NCI-H2107 (cell line): Measurements from ENCODE around the gene FARP2.

Experiments
- DNase-seq: peaks from one replicate; lab custom pipeline; 2025; lab: John Stamatoyannopoulos, UW

FARP2 gene

DNA sequence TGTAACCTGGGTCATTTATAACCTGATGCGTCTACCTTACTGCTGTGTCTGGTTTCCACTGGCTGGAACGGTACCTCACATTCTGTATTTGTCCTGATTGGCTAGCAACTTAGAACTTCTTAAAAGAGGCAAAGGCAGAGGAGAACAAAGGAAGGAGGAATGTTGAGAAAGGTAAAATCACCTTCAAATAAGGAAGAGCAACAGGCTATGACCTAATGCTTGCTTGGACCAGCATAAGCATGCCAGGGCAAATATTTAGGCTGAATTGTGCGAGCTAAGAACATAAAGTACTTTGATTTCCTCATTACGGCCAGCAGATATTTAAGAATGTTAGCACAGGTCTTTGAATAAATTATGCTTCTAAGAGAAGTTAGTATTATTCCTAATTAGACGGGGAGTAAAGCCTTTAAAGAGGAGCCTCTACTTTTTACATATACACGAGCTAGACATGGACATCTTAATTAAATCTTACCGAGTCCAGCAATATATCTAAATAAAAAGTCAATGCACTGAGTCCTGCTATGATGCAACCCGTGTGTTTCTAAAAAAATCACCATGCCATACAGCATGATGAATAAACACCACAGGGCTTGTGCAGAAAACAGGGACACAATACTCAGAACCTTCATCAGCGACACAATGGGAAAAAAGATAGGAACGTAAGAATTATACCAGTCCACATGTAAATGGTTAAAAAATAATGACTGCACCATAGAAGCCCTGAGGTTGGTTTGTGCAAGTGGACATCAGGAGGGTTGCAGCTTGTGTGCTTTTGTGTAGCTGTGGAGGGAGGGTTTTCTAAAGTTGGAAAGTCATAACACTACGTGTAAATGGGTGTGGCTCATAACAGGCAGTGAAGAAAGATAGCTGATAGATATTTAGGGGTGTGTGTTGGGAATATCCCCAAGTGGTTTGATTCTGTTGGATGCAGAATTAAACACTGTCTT lies 26.1 kb upstream of the FARP2 start:
- DNase-seq = no peak

DNA sequence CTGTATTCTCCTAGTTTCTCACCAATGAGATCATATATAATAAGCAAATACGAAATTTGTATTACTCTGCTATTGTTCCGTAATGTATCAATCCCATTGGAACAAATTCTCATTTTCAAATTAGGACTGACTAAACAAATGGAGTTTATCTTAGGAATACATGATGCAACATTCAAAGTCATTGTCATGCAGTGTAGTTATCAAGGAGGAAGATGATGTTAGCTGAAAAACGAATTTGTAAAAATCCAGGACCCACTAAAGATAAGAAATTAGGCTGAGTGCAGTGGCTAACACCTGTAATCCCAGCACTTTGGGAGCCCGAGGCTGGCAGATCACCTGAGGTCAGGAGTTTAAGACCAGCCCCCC lies 25.5 kb upstream of the FARP2 start:
- no peak for DNase-seq

DNA sequence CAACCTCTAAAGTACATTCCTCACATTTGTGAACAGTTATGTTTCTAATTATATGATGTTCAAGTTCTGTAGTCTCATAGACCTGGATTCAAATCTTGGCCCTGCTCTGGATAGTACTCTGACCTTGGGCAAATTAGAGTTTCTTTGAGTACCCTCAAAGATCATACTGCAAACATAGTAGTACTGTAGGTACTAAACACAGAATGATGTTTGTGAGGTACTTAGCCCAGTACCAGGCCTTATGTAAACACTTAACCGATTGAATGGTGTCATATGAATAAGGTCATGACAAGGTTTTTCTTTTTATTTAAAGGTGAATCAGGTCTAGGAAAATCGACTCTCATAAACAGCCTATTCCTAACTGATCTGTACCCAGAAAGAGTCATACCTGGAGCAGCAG lies 21.3 kb upstream of the FARP2 start:
- no peak for DNase-seq

DNA sequence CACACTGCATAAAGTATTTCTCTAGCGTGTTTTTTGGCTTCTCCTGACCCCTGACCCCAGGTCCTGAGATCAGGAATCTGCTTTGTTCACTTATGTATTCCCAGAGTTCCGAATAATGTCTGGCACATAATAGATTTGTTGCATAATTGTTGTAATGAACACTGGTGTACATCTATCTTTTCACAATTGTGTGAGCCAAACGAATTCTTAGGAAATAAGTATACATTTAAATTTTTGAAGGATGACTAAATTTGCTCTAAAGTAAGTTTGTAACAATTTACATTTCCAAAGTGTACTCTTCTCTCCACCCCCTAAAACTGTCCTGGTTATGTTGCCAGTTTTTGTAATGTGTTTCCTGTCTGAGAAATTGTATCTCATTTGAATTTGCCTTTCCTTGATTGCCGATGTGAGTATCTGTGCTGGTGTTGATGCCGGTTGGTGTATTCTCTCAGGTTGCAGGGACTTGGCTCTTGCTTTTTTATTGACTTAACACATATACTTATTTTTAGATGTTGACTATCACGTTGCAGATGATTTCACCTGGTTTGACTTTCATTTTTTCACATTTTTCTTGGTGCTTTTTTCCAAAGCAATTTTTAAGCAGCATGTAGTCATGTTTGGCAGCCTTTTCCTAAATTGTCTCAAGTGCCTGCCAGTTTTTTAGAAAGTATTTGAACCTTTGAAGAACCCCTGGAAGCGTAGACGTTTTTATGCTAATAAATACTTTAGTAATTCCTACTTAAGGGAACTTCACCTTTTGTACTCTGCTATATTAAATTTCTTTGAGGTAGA lies 16.1 kb upstream of the FARP2 start:
- no peak for DNase-seq

DNA sequence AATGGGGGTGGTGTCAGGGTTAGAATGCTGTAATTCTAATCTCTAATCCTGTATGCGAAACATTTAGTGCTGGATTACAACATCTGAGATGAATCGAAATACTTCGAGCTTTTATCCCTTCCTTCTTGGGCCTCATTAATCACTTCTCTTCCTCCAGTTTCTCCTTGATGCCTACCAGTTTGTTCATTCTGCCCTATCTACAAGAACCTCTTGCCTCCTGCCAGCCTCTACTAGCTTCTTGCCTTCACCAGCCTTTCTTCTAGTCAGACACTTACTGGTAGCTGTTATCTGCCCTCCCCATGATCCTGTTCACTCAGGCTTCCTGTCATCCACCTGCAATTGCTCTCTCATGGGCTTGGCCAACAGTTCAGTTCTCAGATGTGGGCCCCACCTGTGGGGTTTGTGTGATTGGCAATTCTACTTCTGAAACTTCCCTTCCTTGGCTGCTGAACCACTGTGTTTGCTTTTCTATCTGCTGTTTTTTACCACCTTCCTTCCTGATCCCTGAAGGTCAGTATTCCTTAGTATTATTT lies 15.4 kb upstream of the FARP2 start:
- DNase-seq = no peak

DNA sequence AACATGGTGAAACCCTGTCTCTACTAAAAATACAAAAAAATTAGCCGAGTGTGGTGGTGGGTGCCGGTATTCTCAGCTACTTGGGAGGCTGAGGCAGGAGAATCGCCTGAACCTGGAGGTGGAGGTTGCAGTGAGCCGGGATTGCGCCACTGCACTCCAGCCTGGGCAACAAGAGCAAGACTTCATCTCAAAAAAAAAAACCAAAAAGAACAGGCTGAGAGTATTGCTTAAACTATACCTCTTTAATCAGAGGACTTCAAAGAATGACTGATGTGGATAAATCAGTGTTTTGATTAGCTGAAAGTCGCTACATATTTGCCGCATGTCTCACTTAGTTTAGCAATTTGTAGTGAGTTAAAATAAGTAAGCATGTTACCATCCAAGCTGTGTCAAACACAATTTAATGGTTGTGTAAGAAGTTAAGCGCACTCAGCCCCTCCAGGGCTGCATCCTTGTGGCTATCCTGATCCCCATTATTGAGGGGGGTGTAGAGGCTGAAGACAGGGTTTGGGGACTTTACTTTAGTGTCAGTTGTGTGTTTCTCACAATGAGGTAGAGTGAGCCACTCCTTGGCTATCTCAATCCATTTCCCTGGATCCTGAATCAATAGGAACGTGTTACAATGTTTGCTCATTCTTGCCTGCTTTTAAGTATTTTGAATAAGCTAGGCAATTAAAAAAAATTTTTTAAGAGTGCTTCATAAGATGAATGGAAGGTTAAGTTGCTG lies 11.0 kb upstream of the FARP2 start:
- DNase-seq = no peak

DNA sequence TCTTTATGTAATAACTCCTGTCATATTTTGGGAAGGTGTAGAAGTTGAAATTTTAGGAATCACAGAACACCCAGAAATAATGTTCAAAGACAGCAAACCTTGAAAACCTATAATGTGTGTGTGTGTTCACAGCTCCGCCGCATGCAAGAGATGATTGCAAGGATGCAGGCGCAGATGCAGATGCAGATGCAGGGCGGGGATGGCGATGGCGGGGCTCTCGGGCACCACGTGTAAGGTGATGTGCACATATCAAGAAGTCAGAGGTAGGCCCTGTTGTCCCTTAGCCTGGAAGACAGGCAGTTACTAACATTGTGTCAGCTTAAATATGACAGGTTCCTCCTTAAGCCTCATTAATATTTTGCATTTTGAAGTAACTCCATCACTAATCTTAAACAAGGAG lies 6.1 kb upstream of the FARP2 start:
- no peak for DNase-seq

DNA sequence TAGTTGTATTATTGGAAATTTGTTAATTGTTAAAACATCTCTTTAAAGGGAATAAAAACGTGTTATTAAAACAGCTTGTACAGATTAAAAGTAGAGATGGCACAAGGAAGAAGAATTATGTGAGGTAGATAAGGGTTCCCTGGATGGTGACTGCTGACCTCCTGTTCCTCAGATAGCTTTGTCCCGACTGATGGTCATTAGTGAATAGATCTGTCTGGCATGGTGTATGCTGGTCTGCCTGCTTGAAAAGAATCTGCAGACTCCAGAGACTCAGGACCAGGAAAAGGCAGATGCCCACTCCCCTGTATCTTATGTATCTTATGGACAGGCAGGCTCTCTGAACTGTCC lies 5.6 kb upstream of the FARP2 start:
- DNase-seq = no peak

DNA sequence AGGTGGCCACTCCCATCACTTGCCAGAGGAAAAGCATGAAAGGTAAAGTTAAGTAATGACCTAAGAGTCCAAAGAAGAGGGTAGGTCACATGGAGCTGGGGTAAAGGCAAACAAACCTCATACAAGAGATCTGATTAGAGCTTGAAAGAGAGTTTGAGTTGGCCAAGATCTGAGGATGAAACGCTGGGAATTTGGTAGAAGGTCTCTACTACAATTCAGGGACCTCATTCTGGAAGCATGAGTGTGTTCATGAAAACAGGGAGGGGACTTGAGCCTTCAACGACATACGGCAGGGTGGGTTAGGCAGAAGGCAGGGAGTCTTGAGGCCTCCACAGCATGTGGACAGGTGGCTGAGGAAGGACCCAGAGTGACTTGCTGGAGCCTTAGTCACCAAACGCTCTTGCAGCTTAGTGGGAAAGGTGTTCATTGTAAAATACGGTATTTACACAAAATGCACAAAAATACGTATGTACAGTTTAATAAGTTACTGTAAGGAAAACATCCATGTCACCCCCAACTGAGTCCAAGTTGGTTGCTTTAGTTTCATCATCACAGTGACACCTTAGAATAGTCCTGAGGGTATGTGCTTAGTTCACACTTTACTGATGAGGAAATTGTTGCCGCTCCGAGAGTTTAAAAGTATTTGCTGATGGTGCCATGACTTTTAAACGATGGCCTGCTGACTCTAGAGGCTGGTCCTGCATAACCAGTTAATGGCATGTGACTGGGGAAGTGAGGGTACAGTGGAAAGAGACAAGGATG lies 5.0 kb upstream of the FARP2 start:
- DNase-seq = no peak

DNA sequence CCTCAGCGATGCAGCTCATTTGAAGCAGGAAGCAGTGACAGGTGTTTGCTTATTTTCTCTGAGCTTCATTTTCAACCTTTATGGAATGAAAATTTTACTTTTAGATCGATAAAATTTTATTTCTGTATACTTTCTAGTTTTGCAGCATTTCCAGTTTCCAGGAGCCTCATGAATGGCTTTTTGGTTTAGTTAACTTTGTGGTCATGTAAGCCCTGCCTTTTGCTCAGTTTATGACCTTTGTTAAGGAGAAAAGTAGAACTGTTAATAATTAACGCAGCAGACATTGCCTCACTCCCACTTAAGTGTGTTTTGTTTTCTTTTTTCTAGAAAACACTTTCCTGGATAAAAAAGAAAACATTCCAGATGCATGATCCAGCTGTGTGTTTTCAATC lies 4.4 kb upstream of the FARP2 start:
- DNase-seq = no peak

DNA sequence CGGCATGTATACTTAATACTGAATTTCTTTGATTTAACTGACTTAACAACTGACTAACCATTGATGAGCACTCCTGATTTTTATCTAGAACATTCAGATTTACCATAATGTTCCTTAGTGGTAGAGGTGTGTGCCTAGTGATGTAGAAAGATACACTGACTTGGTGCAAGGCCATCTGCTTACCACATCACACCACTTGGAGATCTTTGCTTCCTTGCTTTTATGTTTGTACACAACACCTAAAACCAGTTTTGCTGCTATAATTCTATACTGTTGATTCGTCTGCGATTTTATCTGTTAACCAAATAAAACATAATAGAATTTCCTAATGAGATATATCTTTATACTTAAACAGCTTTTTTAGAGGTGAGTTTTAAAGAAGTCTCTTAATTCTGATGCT lies 3.9 kb upstream of the FARP2 start:
- no peak for DNase-seq

DNA sequence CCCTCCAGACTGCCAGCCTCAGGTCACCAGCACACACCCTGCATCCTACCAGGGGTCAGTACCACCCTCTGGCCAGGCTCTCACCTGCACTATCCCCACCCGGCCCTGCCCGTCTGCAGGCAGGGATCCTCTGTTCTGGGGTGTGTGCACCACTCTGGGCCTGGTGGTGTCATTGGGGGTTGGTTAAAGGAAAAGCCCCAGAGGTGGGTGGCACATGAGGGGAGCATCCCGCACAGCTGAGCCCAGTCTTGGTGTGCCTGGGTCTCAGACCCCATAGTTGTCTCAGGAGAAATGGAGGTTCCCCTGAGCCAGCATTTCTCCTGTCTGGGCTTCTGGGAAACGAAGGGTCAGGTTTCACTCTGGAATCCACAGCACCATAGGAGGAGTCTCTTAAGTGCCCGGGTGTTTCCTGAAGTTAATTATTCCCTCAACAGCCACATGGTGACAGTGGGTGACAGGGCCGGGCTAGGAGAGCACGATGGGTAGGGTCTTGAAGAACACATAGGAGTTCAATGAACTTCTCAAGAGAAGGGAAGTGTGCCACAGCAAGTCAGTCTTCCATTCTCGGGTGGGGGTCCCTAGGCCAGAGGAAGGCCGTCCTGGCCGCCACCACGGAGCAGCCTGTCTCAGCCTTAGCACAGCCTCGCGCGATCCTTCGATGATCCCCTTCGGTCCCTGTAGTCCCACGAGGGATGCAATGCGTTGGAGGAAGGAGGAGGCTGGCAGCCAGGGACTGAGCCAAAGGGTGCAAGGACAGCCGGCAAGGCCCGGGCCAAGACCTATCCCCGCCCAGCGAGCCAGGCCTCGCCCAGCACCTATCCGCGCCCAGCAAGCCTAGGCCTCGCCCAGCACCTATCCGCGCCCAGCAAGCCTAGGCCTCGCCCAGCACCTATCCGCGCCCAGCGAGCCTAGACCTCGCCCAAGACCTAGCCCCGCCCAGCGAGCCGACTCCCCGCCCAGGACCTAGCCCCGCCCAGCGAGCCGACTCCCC lies 1.1 kb upstream of the FARP2 start:
- peak; percentile 70 for DNase-seq

DNA sequence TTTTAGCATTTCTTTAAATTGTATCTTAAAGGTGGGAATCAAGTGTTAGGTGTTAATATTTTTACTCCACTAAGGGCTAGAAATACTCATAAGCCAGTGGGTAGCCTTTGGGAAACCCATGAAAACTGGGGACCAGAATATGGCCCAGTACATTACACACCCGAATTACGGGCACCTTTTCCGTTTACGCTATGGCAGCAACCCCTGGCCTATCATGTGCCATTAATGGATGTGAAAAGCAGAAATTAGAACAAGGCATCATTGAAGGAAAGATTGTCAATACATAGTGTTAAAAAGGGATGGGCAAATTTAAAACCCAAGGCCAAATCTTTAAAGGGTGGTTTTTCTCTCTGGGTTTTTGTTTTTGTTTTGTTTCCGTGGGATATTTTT lies 781 bp downstream of the FARP2 start:
- DNase-seq = no peak

DNA sequence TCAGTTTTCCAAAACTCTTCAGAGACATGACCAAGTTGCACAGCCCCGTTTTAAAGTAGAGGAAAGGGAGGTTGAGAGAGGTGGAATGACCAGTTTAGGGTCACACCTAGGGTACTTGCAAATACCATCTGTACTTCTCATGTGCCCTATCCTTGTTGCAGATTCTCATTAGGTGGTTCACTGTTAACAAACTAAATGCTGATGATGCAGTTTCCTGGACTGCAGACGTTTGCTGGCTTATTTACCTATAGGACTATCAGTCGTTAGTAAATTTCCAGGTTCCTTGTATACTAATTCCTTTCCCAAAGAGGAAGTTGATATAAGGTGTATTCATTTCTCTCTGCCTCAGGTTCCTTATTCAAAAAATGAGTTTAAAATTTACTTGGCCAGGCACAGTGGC lies 1.4 kb downstream of the FARP2 start:
- no peak for DNase-seq

DNA sequence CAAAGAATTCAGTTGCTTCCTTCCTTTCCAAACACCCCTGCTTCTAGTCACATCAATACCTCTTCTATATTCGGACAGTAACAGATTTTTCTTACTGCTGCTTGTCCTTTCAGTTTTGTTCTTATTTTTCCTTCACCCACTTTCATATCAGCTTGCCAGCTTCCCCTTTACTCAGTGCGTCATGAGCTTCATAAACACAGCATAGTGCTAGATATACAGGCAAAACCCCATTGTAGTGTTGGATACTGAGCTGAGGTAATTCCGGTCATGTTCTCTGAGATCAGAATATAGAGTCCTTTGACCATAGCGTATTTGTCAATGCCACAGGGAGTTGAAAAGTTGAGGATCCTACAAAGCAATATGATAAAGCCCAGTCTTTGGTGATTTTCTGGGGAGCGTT lies 2.4 kb downstream of the FARP2 start:
- no peak for DNase-seq

DNA sequence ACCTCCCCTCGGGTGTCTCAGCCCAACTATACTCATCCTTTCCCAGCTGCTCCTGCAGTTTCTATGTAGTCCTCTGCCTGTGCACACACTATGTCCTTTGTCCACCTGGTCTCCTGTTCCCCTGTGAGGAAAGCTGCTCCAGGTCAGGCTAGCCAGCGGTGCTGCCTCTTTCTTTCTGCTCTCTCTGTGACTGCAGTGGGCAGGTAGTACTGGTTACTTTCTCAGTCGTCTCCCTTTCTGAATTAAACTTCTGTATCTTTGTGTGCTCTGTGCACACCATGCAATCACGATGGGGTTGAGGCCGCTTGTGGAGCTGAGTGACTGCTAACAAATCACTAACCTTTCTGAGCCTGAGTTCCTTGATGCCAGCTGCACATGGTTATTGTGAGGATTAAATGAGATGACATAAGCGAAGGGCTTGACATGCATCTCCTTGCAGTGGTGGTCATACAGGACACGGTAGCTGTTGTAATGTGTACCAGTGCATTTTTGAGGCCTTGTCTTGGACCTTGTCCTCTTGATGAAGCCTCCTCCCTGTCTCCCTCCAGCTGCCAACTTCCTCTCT lies 3.5 kb downstream of the FARP2 start:
- DNase-seq = no peak

DNA sequence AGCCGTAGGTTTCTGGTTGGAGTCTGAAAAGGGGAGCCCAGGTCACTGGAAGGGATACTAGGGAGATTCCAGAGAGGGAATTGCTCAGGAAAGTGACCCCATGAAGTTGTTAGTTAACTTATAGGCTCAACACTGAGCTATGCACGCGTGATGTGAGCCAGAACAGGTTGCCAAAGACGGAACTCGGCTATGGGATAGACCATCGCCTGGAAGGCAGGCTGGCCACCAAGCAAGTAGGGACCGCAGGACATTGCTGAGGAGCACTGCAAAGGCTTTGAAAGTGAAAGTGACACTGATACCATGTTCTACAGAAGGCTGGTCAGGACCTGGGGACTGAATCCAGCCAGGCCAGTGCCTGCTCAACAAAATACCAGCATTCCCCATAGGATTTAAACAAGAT lies 7.3 kb downstream of the FARP2 start:
- no peak for DNase-seq

DNA sequence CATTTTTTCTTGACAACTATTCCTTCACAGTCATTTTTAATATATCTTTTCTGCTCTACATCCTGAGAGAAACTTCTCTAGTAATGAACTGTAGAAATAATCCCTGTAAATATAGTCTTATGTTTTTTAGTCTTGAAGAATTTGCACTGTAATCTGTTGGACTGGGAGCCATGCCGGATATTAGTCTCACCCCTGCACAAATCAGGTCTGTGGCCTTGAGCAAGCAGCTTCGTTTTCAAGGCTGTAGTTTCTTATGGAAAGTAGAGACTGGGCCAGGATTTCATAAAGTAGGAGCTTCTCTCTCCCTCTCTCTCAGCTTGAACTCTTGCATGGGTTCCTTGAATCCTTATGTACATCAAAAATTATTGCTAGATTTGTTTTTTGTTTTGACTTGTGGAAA lies 8.7 kb downstream of the FARP2 start:
- no peak for DNase-seq

DNA sequence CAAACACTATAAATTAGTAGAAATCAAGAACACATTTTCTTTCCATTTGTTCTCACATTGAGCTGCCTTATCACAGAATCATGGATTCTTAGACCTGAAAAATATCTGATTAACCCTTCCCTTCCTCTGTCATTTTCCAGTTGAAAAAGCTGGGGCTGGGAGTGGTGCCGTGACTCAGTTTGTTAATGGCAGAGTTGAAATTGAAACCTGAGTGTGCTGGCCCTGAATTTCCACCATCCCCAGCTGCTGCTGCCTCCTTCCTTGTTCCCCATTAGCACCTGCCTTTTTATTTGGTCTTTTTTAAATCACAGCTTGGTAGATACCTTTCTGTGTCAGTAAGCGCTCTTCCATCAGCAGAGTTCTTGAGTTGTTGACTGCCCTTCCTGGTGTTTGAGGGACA lies 10.6 kb downstream of the FARP2 start:
- DNase-seq = no peak

DNA sequence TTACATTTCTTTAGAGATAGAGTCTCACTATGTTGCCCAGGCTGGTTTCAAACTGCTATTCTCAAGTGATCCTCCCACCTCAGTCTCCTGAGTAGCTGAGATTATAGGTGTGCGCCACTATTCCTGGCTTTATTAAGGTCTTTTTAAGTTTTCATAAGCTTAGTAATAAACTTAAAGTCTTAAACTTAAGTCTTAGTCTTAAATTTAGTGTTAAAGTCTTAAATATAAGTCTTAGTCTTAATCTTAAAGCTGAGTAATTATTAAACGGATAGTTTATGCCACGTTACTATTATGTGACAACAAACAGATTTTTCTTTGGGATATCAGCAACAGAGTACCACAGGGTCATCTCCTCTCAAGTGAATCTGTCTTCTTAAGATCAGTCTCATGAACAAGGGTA lies 12.6 kb downstream of the FARP2 start:
- no peak for DNase-seq
